Measurements from ENCODE around the gene CHERP. TPM values are rescaled to one million over a fixed set of nuclear protein-coding genes. Genes with fewer than 3 reads are reported as not detected.

The CHERP gene
- total and polyA plus RNA-seq, 2 of the 8 experiments (the other 6 are each of a cell fraction or from before 2014, with no cell fraction given), result 13.9 to 73.7 TPM

- no peak for TF ChIP-seq KDM1A (IDR thresholded peaks at IDR 0.05; ENCODE audit: borderline replicate concordance, low read length)
- TF ChIP-seq TCF12 (IDR thresholded peaks at IDR 0.05; ENCODE audit: low read depth, low read length), result no peak
- no peak for TF ChIP-seq SUZ12 (IDR thresholded peaks at IDR 0.05; ENCODE audit: low read length)
- no peak for TF ChIP-seq RFX5 (IDR thresholded peaks at IDR 0.05; ENCODE audit: borderline replicate concordance, low read depth, low read length)
- peak; percentile 65 for TF ChIP-seq BACH1 (IDR thresholded peaks at IDR 0.05; ENCODE audit: low read length)
- peak; percentile 84 for TF ChIP-seq TAF1 (IDR thresholded peaks at IDR 0.05; ENCODE audit: low read depth, low read length)
- no peak for TF ChIP-seq SAP30 (IDR thresholded peaks at IDR 0.05; ENCODE audit: insufficient read depth, insufficient replicate concordance, low read length)
- 0 out of 2 replicates have a peak, but pooled peaks have one; percentile 14 for TF ChIP-seq GTF2F1 (IDR thresholded peaks at IDR 0.05; ENCODE audit: borderline replicate concordance, low read depth, low read length)
- no peak for TF ChIP-seq EP300 (IDR thresholded peaks at IDR 0.05; ENCODE audit: borderline replicate concordance in 1 of 2, low read depth in 2 of 2, low read length in 2 of 2)
- no peak for TF ChIP-seq SIX5 (IDR thresholded peaks at IDR 0.05; ENCODE audit: low read depth, low read length)
- TF ChIP-seq SIN3A (conservative IDR thresholded peaks at IDR 0.05 in 1 of 2, IDR thresholded peaks at IDR 0.05 in 1 of 2; ENCODE audit: low read depth in 1 of 2, low read length in 2 of 2), result 0 out of 4 replicates have a peak, but pooled peaks of 1 of the 2 experiments have one; percentile 16
- no peak for TF ChIP-seq RAD21 (IDR thresholded peaks at IDR 0.05 in 1 of 2, conservative IDR thresholded peaks at IDR 0.05 in 1 of 2; ENCODE audit: low read depth in 2 of 2, low read length in 2 of 2)
- peak; percentile 50 for TF ChIP-seq KDM4A (IDR thresholded peaks at IDR 0.05; ENCODE audit: low read depth, low read length, severe bottlenecking)
- TF ChIP-seq TAF7 (optimal IDR thresholded peaks at IDR 0.05; ENCODE audit: borderline replicate concordance, low read depth, low read length), result peak; percentile 55
- no peak for TF ChIP-seq CTCF (IDR thresholded peaks at IDR 0.05; ENCODE audit: control extremely low read depth in 1 of 3, insufficient read depth in 1 of 3, low read depth in 1 of 3, low read length in 3 of 3)
- TF ChIP-seq CBX8 (IDR thresholded peaks at IDR 0.05; ENCODE audit: borderline replicate concordance, low read depth, low read length), result no peak
- no peak for TF ChIP-seq CEBPB (IDR thresholded peaks at IDR 0.05; ENCODE audit: low read depth, low read length)
- TF ChIP-seq KDM5A (IDR thresholded peaks at IDR 0.05; ENCODE audit: low read length), result peak; percentile 35; the same call in 1 of the 2 replicates
Measured at GRCh38 chr19:16542045-16542909, at the start of gene CHERP (continued).

All from H1 (cell line).